ENCODE results near the gene CHRNB2. TPM values are rescaled to one million over a fixed set of nuclear protein-coding genes. Genes with fewer than 3 reads are reported as not detected.
A peak's percentile ranks its signal among the peaks of the same experiment; 100 is the strongest.
"Not testable (repeated sequence)": the region's sequence is repeated elsewhere in the genome, so short reads cannot be mapped to it uniquely, and the experiment has no call there.

Gene CHRNB2
- total RNA-seq, 1 donor from 2014 or later = 0.74 TPM

GRCh38 chr1:154524881-154525280, 42.7 kb upstream of the CHRNB2 start:
- peaks cover 4% of the 10 kb centered on the region for H3K4me1 ChIP-seq
- TF ChIP-seq POLR2AphosphoS5 (IDR thresholded peaks at IDR 0.05; ENCODE audit: insufficient read depth in 1 of 2, low read depth in 1 of 2) = no peak
- no peak for TF ChIP-seq POLR2A (IDR thresholded peaks at IDR 0.05)
- TF ChIP-seq, protein P1, sequence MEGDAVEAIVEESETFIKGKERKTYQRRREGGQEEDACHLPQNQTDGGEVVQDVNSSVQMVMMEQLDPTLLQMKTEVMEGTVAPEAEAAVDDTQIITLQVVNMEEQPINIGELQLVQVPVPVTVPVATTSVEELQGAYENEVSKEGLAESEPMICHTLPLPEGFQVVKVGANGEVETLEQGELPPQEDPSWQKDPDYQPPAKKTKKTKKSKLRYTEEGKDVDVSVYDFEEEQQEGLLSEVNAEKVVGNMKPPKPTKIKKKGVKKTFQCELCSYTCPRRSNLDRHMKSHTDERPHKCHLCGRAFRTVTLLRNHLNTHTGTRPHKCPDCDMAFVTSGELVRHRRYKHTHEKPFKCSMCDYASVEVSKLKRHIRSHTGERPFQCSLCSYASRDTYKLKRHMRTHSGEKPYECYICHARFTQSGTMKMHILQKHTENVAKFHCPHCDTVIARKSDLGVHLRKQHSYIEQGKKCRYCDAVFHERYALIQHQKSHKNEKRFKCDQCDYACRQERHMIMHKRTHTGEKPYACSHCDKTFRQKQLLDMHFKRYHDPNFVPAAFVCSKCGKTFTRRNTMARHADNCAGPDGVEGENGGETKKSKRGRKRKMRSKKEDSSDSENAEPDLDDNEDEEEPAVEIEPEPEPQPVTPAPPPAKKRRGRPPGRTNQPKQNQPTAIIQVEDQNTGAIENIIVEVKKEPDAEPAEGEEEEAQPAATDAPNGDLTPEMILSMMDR (IDR thresholded peaks at IDR 0.05) = no peak
- H3K27me3 ChIP-seq = no peaks in the 10 kb centered on the region
- no peaks in the 10 kb centered on the region for H3K36me3 ChIP-seq
- intact Hi-C loops (cut with DNase I) = no loop called here
- H3K9me3 ChIP-seq = no peaks in the 10 kb centered on the region
- DNase-seq (ENCODE audit: extremely low spot score in 2 of 2) = no peak
- H3K27ac ChIP-seq = no peak overlapping the region
- H3K4me3 ChIP-seq = no peak overlapping the region

DNA sequence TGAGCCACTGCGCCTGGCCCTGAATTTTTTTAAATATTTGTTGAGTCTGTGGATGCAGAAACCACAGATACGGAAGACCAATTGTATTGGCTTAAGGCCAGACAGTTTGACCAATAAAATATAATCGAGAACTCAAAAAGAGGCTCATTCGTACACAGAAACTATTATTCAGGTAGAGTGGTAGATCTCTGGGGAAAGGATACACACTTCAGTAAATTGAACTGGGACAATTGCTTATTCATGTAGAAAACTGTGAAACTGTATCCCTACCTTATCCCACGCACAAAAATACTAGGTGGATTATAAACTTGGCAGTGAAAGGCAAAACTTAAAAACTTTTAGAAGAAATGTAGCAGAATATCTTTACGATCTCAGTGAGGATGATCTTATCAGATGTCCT, 40.4 kb upstream of the CHRNB2 start:
- H3K4me3 ChIP-seq = no peak overlapping the region
- H3K4me1 ChIP-seq = no peaks in the 10 kb centered on the region
- no peak overlapping the region for H3K27ac ChIP-seq
- no peaks in the 10 kb centered on the region for H3K9me3 ChIP-seq
- intact Hi-C loops (cut with DNase I) = no loop called here
- no peaks in the 10 kb centered on the region for H3K27me3 ChIP-seq
- H3K36me3 ChIP-seq = no peaks in the 10 kb centered on the region
- TF ChIP-seq, protein P1 (IDR thresholded peaks at IDR 0.05) = no peak
- no peak for DNase-seq (ENCODE audit: extremely low spot score in 2 of 2)

DNA sequence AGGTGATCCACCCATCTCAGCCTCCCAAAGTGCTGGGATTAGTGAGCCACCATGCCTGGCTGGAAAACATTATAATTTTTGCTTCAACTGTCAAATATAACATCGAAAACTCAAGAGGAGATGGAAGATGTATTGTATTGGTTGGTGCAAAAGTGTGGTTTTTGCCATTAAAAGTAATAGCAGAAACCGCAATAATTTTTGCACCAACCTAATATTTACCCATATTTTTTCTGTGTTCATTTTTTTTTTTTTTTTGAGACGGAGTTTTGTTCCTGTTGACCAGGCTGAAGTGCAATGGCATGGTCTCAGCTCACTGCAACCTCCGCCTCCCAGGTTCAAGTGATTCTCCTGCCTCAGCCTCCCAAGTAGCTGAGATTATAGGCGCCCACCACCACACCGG, 38.3 kb upstream of the CHRNB2 start:
- intact Hi-C loops (cut with DNase I) = no loop called here
- DNase-seq (ENCODE audit: extremely low spot score in 2 of 2) = no peak
- TF ChIP-seq POLR2AphosphoS5 (IDR thresholded peaks at IDR 0.05; ENCODE audit: insufficient read depth in 1 of 2, low read depth in 1 of 2) (no peak), POLR2A (IDR thresholded peaks at IDR 0.05) (no peak)
- TF ChIP-seq, protein P1 (IDR thresholded peaks at IDR 0.05) = no peak
- H3K4me3 ChIP-seq = no peak overlapping the region
- H3K9me3 ChIP-seq = no peaks in the 10 kb centered on the region
- H3K36me3 ChIP-seq = no peaks in the 10 kb centered on the region
- H3K27ac ChIP-seq = no peak overlapping the region
- H3K4me1 ChIP-seq = no peaks in the 10 kb centered on the region
- H3K27me3 ChIP-seq = no peaks in the 10 kb centered on the region

GRCh38 chr1:154531950-154532349, 35.6 kb upstream of the CHRNB2 start:
- H3K4me3 ChIP-seq; H3K27ac ChIP-seq; intact Hi-C loops (cut with DNase I); H3K4me1 ChIP-seq; DNase-seq (ENCODE audit: extremely low spot score in 2 of 2); H3K9me3 ChIP-seq; H3K27me3 ChIP-seq; H3K36me3 ChIP-seq: not testable (repeated sequence)

- TF ChIP-seq POLR2AphosphoS5 (IDR thresholded peaks at IDR 0.05; ENCODE audit: insufficient read depth in 1 of 2, low read depth in 1 of 2) (no peak), POLR2A (IDR thresholded peaks at IDR 0.05) (no peak)
- TF ChIP-seq, protein P1 (IDR thresholded peaks at IDR 0.05) = peak in 1 of 3 experiments; percentile 9
- Histone ChIP-seq H3K9me3 (no peaks in the 10 kb centered on the region), H3K36me3 (no peaks in the 10 kb centered on the region), H3K4me1 (no peaks in the 10 kb centered on the region), H3K4me3 (no peak overlapping the region), H3K27me3 (no peaks in the 10 kb centered on the region), H3K27ac (no peak overlapping the region)
- DNase-seq (ENCODE audit: extremely low spot score in 2 of 2) = no peak
- intact Hi-C loops (cut with DNase I) = no loop called here
Observed at GRCh38 chr1:154533952-154534844, 33.4 kb upstream of the CHRNB2 start.
